IMR-90 (cell line): ENCODE measurements around the gene TMEM100. TPM values are rescaled to one million over a fixed set of nuclear protein-coding genes. Genes with fewer than 3 reads are reported as not detected.

Source experiments
- ATAC-seq: fragments of 200-7000 bp; cut with Tn5 transposase; 2 replicates; pipeline ENCODE4 v1.9.1; 2020; ENCODE audit warnings: low read depth, mild to moderate bottlenecking, moderate library complexity
- BruUV-seq: library from RNA; stranded (reverse); fragments of 400-500 nt; replicated peaks from 2 replicates; lab custom pipeline; 2021; lab: Mats Ljungman, UMichigan
- CTCF ChIA-PET: fragments of 300-600 bp; formaldehyde crosslinking; extraction: SDS; loops from one replicate; lab custom pipeline; 2021; ENCODE audit warnings: antibody characterized with exemption; lab: Yijun Ruan, JAX
- POLR2A ChIA-PET: fragments of 300-600 bp; sonication (Branson Sonifier 250); formaldehyde crosslinking; loops from one replicate; lab custom pipeline; 2022; ENCODE audit warnings: antibody characterized with exemption; ENCODE audit not compliant: unreplicated experiment; lab: Charles Lee
- DNase-seq: peaks from one replicate; pipeline ENCODE4 v3.0.0; 2013
- H2AFZ ChIP-seq: replicated peaks from 2 replicates; pipeline ENCODE3; 2013; ENCODE audit warnings: low read length, mild to moderate bottlenecking; ENCODE audit not compliant: poor library complexity
- H2AK5ac ChIP-seq: 2 replicates; pipeline ENCODE4 v1.6.1; 2013; ENCODE audit warnings: low read depth, low read length, inconsistent platforms
- H2AK9ac ChIP-seq: replicated peaks from 2 replicates; pipeline ENCODE3; 2013; ENCODE audit warnings: mild to moderate bottlenecking, low read depth, low read length, moderate library complexity; ENCODE audit not compliant: poor library complexity
- H2BK120ac ChIP-seq: 2 replicates; pipeline ENCODE4 v1.6.1; 2013; ENCODE audit warnings: low read depth, low read length, inconsistent platforms
- H2BK15ac ChIP-seq: 3 replicates; pipeline ENCODE4 v1.6.1; 2013; ENCODE audit warnings: low read depth, low read length, inconsistent platforms
- H2BK20ac ChIP-seq: 2 replicates; pipeline ENCODE4 v1.6.1; 2013; ENCODE audit warnings: low read depth, mild to moderate bottlenecking, inconsistent platforms, low read length, moderate library complexity
- H2BK5ac ChIP-seq: 2 replicates; pipeline ENCODE4 v1.6.1; 2013; ENCODE audit warnings: mild to moderate bottlenecking, low read depth, low read length, inconsistent platforms; ENCODE audit not compliant: poor library complexity, severe bottlenecking
- H3K14ac ChIP-seq: replicated peaks from 2 replicates; pipeline ENCODE4 v1.6.1; 2013; ENCODE audit warnings: low read depth, low read length, inconsistent platforms
- H3K18ac ChIP-seq: 2 replicates; pipeline ENCODE4 v1.6.1; 2013; ENCODE audit warnings: low read depth, low read length, control low read depth
- H3K23ac ChIP-seq: 2 replicates; pipeline ENCODE4 v1.6.1; 2013; ENCODE audit warnings: low read depth, low read length, inconsistent platforms
- H3K27ac ChIP-seq: 2 replicates; pipeline ENCODE4 v1.5.1; 2013; ENCODE audit warnings: mild to moderate bottlenecking, control low read depth, low read length; ENCODE audit not compliant: insufficient read depth
- H3K27me3 ChIP-seq: 2 replicates; pipeline ENCODE4 v1.6.1; 2013; ENCODE audit warnings: low read length; ENCODE audit not compliant: control insufficient read depth, insufficient read depth
- H3K36me3 ChIP-seq: 2 replicates; pipeline ENCODE4 v1.6.1; 2013; ENCODE audit warnings: low read length, mixed read lengths; ENCODE audit not compliant: control insufficient read depth, insufficient read depth
- H3K4ac ChIP-seq: 2 replicates; pipeline ENCODE4 v1.6.1; 2013; ENCODE audit warnings: low read depth, low read length, inconsistent platforms
- H3K4me1 ChIP-seq: 2 replicates; pipeline ENCODE4 v1.6.1; 2013; ENCODE audit warnings: low read length, mixed read lengths; ENCODE audit not compliant: control insufficient read depth, insufficient read depth
- H3K4me2 ChIP-seq: 2 replicates; pipeline ENCODE4 v1.6.1; 2013; ENCODE audit warnings: low read depth, mild to moderate bottlenecking, control low read depth, low read length, moderate library complexity
- H3K4me3 ChIP-seq: 2 replicates; pipeline ENCODE4 v1.5.1; 2013; ENCODE audit warnings: low read depth, mild to moderate bottlenecking, control low read depth, low read length, moderate library complexity; ENCODE audit not compliant: insufficient read depth
- H3K56ac ChIP-seq: 2 replicates; pipeline ENCODE4 v1.6.1; 2013; ENCODE audit warnings: low read length, inconsistent platforms; ENCODE audit not compliant: insufficient read depth; ENCODE audit errors: extremely low read depth
- H3K79me1 ChIP-seq, 2 experiments: 2 replicates each; pipeline ENCODE4 v1.6.1; 2013; ENCODE audit warnings: low read length in 2 of 2, inconsistent platforms in 1 of 2, low read depth in 1 of 2
- H3K9ac ChIP-seq: 2 replicates; pipeline ENCODE4 v1.6.1; 2013; ENCODE audit warnings: low read depth, low read length, control low read depth
- H3K9me1 ChIP-seq: 2 replicates; pipeline ENCODE4 v1.6.1; 2013; ENCODE audit warnings: low read length, inconsistent platforms; ENCODE audit not compliant: insufficient read depth
- H3K9me3 ChIP-seq: 2 replicates; pipeline ENCODE4 v1.6.1; 2013; ENCODE audit warnings: low read length; ENCODE audit not compliant: control insufficient read depth, insufficient read depth
- H4K20me1 ChIP-seq: 2 replicates; pipeline ENCODE4 v1.6.1; 2013; ENCODE audit warnings: low read length, inconsistent platforms; ENCODE audit not compliant: insufficient read depth
- H4K5ac ChIP-seq: 2 replicates; pipeline ENCODE4 v1.6.1; 2013; ENCODE audit warnings: mild to moderate bottlenecking, low read depth, low read length, control low read depth
- H4K8ac ChIP-seq, 2 experiments: 2 replicates each; pipeline ENCODE4 v1.6.1; 2013; ENCODE audit warnings: low read depth in 2 of 2, low read length in 2 of 2, control low read depth in 1 of 2, inconsistent platforms in 1 of 2
- H4K91ac ChIP-seq: 2 replicates; pipeline ENCODE4 v1.6.1; 2013; ENCODE audit warnings: low read depth, low read length, inconsistent platforms; ENCODE audit not compliant: insufficient read depth
- BHLHE40 ChIP-seq: fragments of 150-350 bp; IDR thresholded peaks from 2 replicates; pipeline ENCODE4 v1.6.1; 2016; ENCODE audit warnings: mild to moderate bottlenecking, low read depth, low read length
- ELK1 ChIP-seq: fragments of 150-350 bp; IDR thresholded peaks from 2 replicates; pipeline ENCODE4 v1.6.1; 2016; ENCODE audit warnings: low read depth, mild to moderate bottlenecking, low read length, moderate library complexity, borderline replicate concordance
- FOS ChIP-seq: fragments of 150-350 bp; IDR thresholded peaks from 2 replicates; pipeline ENCODE4 v1.6.1; 2016; ENCODE audit warnings: low read depth, low read length
- NFE2L2 ChIP-seq: fragments of 150-350 bp; IDR thresholded peaks from 2 replicates; pipeline ENCODE4 v1.6.1; 2016; ENCODE audit warnings: low read depth, mild to moderate bottlenecking, low read length
- RFX5 ChIP-seq: IDR thresholded peaks from 2 replicates; pipeline ENCODE4 v1.8.0; 2012; ENCODE audit warnings: low read depth, mild to moderate bottlenecking, low read length, moderate library complexity
- dilution Hi-C: fragments of 300-500 bp; cut with HindIII; formaldehyde crosslinking; loops from one replicate; pipeline ENCODE4 v1.14.3; 2018; ENCODE audit warnings: low sequenced_read_pairs; ENCODE audit not compliant: unreplicated experiment
- in situ Hi-C: fragments of 300-500 bp; cut with MboI; formaldehyde crosslinking; loops from 3 replicates; pipeline ENCODE4 v1.14.3; 2019; ENCODE audit warnings: low sequenced_read_pairs, inconsistent platforms, mixed read lengths
- intact Hi-C: fragments of 100-400 bp; cut with micrococcal nuclease; formaldehyde crosslinking; loops from 2 replicates; pipeline ENCODE4 v1.10.0; 2022
- polyA plus RNA-seq, 3 experiments: library from polyadenylated mRNA; depleted of rRNA; stranded (reverse); fragments of >200 nt; gene quantifications; 2 replicates each; pipeline ENCODE4 v1.2.3, GENCODE V29; 2012; ENCODE audit warnings: low replicate concordance in 1 of 3
- total RNA-seq: library from RNA; depleted of rRNA; stranded (reverse); fragments of >200 nt; gene quantifications from 2 replicates; pipeline ENCODE4 v1.2.3, GENCODE V29; 2012
- TF ChIP-seq, protein P1 (sequence below): conservative IDR thresholded peaks from 2 replicates; pipeline ENCODE4 v1.5.1; 2012; ENCODE audit warnings: mild to moderate bottlenecking, low read depth, low read length, improper control_type of control experiment

TMEM100 gene
- total and polyA plus RNA-seq, 2 of the 4 experiments (the other 2 are of a cell fraction), result 0.21 to 0.36 TPM

- Histone ChIP-seq H2BK120ac (no peak overlapping the region), H2AK9ac (no peak overlapping the region), H4K8ac (no peak overlapping the region), H3K36me3 (no peaks in the 10 kb centered on the region), H3K79me1 (no peaks in the 10 kb centered on the region), H4K20me1 (no peaks in the 10 kb centered on the region), H3K4me2 (no peak overlapping the region), H2BK5ac (no peak overlapping the region), H3K9ac (no peak overlapping the region), H4K91ac (no peak overlapping the region), H3K27ac (no peak overlapping the region), H3K18ac (no peak overlapping the region), H3K23ac (no peak overlapping the region), H3K4me1 (peaks cover 2% of the 10 kb centered on the region; the same call in 1 of the 2 replicates), H2BK20ac (no peak overlapping the region), H4K5ac (no peak overlapping the region), H3K14ac (no peak overlapping the region), H3K27me3 (no peaks in the 10 kb centered on the region; the same call in none of the 2 replicates), H3K9me3 (no peaks in the 10 kb centered on the region), H2AFZ (no peak overlapping the region), H3K56ac (no peak overlapping the region), H2AK5ac (no peak overlapping the region), H3K4ac (no peak overlapping the region), H3K4me3 (no peak overlapping the region), H2BK15ac (no peak overlapping the region), H3K9me1 (no peaks in the 10 kb centered on the region)
- ATAC-seq, result no peak
- intact Hi-C loops, result no loop called here
- dilution Hi-C loops, result no loop called here
- ChIA-PET POLR2A (no interaction called here), CTCF (no interaction called here)
- BruUV-seq, result no TSS peak
- DNase-seq, result no peak
- in situ Hi-C loops, result no loop called here
- TF ChIP-seq NFE2L2 (no peak), FOS (no peak), RFX5 (no peak), ELK1 (no peak), BHLHE40 (no peak)
- TF ChIP-seq, protein P1, sequence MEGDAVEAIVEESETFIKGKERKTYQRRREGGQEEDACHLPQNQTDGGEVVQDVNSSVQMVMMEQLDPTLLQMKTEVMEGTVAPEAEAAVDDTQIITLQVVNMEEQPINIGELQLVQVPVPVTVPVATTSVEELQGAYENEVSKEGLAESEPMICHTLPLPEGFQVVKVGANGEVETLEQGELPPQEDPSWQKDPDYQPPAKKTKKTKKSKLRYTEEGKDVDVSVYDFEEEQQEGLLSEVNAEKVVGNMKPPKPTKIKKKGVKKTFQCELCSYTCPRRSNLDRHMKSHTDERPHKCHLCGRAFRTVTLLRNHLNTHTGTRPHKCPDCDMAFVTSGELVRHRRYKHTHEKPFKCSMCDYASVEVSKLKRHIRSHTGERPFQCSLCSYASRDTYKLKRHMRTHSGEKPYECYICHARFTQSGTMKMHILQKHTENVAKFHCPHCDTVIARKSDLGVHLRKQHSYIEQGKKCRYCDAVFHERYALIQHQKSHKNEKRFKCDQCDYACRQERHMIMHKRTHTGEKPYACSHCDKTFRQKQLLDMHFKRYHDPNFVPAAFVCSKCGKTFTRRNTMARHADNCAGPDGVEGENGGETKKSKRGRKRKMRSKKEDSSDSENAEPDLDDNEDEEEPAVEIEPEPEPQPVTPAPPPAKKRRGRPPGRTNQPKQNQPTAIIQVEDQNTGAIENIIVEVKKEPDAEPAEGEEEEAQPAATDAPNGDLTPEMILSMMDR, result no peak
Observed at GRCh38 chr17:55705847-55706246, 16.8 kb downstream of the TMEM100 start.
